ENCODE measurements around the gene ARL17A.
"Not testable (repeated sequence)": the region's sequence is repeated elsewhere in the genome, so short reads cannot be mapped to it uniquely, and the experiment has no call there.

DNA sequence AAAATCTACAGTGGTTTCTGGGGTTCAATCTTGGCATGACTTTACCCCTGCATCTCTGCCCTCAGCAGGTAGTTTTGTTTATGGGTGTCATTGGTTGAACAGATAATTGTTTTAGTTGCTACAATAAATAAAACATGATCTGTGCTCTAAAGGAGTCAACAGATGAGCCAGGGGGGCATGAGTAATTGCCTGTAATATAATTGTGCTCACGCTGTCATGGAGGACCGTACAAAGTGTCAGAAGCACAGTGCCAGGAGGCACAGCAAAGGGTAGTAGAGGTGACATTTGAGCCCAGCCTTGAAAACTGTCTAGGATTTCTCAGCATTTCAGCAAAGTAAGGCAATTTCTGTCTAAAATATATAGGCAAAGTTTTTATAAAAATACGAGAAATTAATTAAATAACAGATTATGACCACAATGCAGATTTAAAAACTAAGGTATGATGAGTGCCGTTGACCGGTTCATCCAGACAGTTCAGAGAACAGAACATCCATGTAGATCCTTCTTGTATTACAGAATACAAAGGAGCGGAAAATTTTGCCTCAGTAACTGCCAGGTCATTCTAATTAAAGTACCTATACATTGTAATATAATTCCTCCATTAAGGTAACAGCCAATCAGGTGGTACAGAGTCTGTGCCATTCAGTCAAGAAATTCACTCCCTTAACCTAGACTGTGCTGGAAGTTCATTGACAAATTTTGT is 79.9 kb downstream of the ARL17A start:
- not testable (repeated sequence) for TF ChIP-seq POLR2AphosphoS5, POLR2A (IDR thresholded peaks at IDR 0.05)
- TF ChIP-seq, protein P1, sequence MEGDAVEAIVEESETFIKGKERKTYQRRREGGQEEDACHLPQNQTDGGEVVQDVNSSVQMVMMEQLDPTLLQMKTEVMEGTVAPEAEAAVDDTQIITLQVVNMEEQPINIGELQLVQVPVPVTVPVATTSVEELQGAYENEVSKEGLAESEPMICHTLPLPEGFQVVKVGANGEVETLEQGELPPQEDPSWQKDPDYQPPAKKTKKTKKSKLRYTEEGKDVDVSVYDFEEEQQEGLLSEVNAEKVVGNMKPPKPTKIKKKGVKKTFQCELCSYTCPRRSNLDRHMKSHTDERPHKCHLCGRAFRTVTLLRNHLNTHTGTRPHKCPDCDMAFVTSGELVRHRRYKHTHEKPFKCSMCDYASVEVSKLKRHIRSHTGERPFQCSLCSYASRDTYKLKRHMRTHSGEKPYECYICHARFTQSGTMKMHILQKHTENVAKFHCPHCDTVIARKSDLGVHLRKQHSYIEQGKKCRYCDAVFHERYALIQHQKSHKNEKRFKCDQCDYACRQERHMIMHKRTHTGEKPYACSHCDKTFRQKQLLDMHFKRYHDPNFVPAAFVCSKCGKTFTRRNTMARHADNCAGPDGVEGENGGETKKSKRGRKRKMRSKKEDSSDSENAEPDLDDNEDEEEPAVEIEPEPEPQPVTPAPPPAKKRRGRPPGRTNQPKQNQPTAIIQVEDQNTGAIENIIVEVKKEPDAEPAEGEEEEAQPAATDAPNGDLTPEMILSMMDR (IDR thresholded peaks at IDR 0.05): not testable (repeated sequence)
